ENCODE data around the gene TASOR. TPM values are rescaled to one million over a fixed set of nuclear protein-coding genes. Genes with fewer than 3 reads are reported as not detected.
A peak's percentile ranks its signal among the peaks of the same experiment; 100 is the strongest.

Gene TASOR
- total RNA-seq, 1 donor from 2014 or later, result 53.4 TPM

- DNase-seq (ENCODE audit: low spot score in 2 of 2), result no peak
- H3K4me3 ChIP-seq, result no peak overlapping the region
- no peaks in the 10 kb centered on the region for H3K36me3 ChIP-seq
- no peak for TF ChIP-seq CTCF (IDR thresholded peaks at IDR 0.05)
- H3K27me3 ChIP-seq, result no peaks in the 10 kb centered on the region
- intact Hi-C loops (cut with DNase I), result no loop called here
- H3K4me1 ChIP-seq, result no peaks in the 10 kb centered on the region
- no peak overlapping the region for H3K27ac ChIP-seq
- no peaks in the 10 kb centered on the region for H3K9me3 ChIP-seq
These were observed 8.3 kb upstream of the TASOR start for GRCh38 chr3:56691165-56692000.

- H3K27me3 ChIP-seq, result no peaks in the 10 kb centered on the region
- no peak for TF ChIP-seq CTCF (IDR thresholded peaks at IDR 0.05)
- no peak for DNase-seq (ENCODE audit: low spot score in 2 of 2)
- no peaks in the 10 kb centered on the region for H3K4me1 ChIP-seq
- no peaks in the 10 kb centered on the region for H3K36me3 ChIP-seq
- H3K27ac ChIP-seq, result no peak overlapping the region
- H3K9me3 ChIP-seq, result no peaks in the 10 kb centered on the region
- intact Hi-C loops (cut with DNase I), result no loop called here
- H3K4me3 ChIP-seq, result no peak overlapping the region
These were observed 6.2 kb upstream of the TASOR start for GRCh38 chr3:56689303-56689702.

- H3K27me3 ChIP-seq, result no peaks in the 10 kb centered on the region
- H3K4me1 ChIP-seq, result peaks cover 0 to 3% of the 10 kb centered on the region in 2 donors
- no peak for TF ChIP-seq CTCF (IDR thresholded peaks at IDR 0.05)
- H3K4me3 ChIP-seq, result no peak overlapping the region
- intact Hi-C loops (cut with DNase I), result no loop called here
- no peaks in the 10 kb centered on the region for H3K36me3 ChIP-seq
- H3K27ac ChIP-seq, result no peak overlapping the region
- H3K9me3 ChIP-seq, result no peaks in the 10 kb centered on the region
- no peak for DNase-seq (ENCODE audit: low spot score in 2 of 2)
These were observed 5.1 kb upstream of the TASOR start for GRCh38 chr3:56688191-56688590.

- intact Hi-C loops (cut with DNase I), result loop anchor here (5.0 kb wide), 5 partner anchors 118 to 1008 kb away; partner anchors contain the start of genes APPL1, ARF4, ARHGEF3 and CCDC66
- H3K27ac ChIP-seq, result no peak overlapping the region
- no peaks in the 10 kb centered on the region for H3K27me3 ChIP-seq
- H3K9me3 ChIP-seq, result no peaks in the 10 kb centered on the region
- no peak for DNase-seq (ENCODE audit: low spot score in 2 of 2)
- peaks cover 0 to 3% of the 10 kb centered on the region in 2 donors for H3K4me1 ChIP-seq
- H3K36me3 ChIP-seq, result no peaks in the 10 kb centered on the region
- no peak overlapping the region for H3K4me3 ChIP-seq
- no peak for TF ChIP-seq CTCF (IDR thresholded peaks at IDR 0.05)
These were observed 964 bp upstream of the TASOR start for GRCh38 chr3:56684029-56684428.

- peak in 1 of 2 donors; percentile 82 for DNase-seq (ENCODE audit: low spot score in 2 of 2)
- Histone ChIP-seq H3K36me3 (no peaks in the 10 kb centered on the region), H3K4me3 (peak overlapping the region; percentile 74 to 82), H3K27me3 (no peaks in the 10 kb centered on the region), H3K4me1 (peaks cover 0 to 3% of the 10 kb centered on the region in 2 donors), H3K27ac (peak overlapping the region; percentile 95 to 99), H3K9me3 (no peaks in the 10 kb centered on the region)
- intact Hi-C loops (cut with DNase I), result loop anchor here (5.0 kb wide), 5 partner anchors 120 to 1010 kb away; partner anchors contain the start of genes APPL1, ARF4, ARHGEF3 and CCDC66
- TF ChIP-seq CTCF (IDR thresholded peaks at IDR 0.05), result no peak
These were observed 473 bp downstream of the TASOR start for GRCh38 chr3:56682462-56683121.
